Measurements from ENCODE around the gene OR4K5. TPM values are rescaled to one million over a fixed set of nuclear protein-coding genes. Genes with fewer than 3 reads are reported as not detected.

OR4K5 gene, protein sequence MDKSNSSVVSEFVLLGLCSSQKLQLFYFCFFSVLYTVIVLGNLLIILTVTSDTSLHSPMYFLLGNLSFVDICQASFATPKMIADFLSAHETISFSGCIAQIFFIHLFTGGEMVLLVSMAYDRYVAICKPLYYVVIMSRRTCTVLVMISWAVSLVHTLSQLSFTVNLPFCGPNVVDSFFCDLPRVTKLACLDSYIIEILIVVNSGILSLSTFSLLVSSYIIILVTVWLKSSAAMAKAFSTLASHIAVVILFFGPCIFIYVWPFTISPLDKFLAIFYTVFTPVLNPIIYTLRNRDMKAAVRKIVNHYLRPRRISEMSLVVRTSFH
- total RNA-seq: not detected

DNA sequence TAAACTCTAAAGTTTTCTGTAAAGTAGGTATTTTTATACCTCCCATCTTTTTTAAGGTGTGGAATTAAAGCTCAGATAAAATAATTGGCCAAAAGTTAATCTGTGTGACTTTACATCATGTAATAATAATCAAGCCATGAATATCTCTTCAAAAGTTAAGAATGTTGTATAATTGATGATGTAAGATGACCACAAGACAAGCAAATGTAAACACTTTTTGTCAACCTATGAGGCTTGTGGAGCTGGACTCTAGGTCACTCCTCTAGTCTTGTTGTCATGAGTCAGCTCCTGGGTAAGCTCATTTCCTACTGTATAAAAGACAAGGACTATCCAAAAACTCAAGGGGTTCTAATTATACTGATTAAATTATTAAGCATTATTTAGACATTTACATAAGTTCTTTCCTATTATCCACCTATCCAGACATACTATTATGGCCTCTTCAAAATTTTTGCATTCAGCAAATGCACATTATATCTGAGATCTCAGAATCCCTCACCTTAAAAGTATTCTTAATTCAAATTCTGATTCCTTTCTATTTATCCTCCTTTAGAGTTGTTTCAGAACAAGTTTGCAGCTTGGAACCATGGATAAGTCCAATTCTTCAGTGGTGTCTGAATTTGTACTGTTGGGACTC lies at the start of gene OR4K5:
OR4K5 (plus strand) TSS at position 587 of the 637 bp plus-strand sequence; CDS start at position 587, 0 bp downstream.
- Histone ChIP-seq H3K4me1 (ENCODE audit: control insufficient read depth in 3 of 3, insufficient read depth in 3 of 3, low read length in 3 of 3) (no peaks in the 10 kb centered on the region), H3K27ac (ENCODE audit: low read depth, low read length) (no peak within 1 kb of the TSS), H3K27me3 (ENCODE audit: control insufficient read depth in 3 of 3, insufficient read depth in 3 of 3, low read length in 3 of 3) (no peaks in the 10 kb centered on the region), H3K36me3 (ENCODE audit: control insufficient read depth in 3 of 3, insufficient read depth in 3 of 3, low read length in 3 of 3) (no peaks in the 10 kb centered on the region), H3K9me3 (ENCODE audit: control insufficient read depth in 3 of 3, low read length in 3 of 3) (no peaks in the 10 kb centered on the region), H3K4me3 (ENCODE audit: low read length in 3 of 3) (no peak within 1 kb of the TSS), H3K9ac (ENCODE audit: low read depth in 1 of 3, low read length in 3 of 3) (no peak within 1 kb of the TSS)

DNA sequence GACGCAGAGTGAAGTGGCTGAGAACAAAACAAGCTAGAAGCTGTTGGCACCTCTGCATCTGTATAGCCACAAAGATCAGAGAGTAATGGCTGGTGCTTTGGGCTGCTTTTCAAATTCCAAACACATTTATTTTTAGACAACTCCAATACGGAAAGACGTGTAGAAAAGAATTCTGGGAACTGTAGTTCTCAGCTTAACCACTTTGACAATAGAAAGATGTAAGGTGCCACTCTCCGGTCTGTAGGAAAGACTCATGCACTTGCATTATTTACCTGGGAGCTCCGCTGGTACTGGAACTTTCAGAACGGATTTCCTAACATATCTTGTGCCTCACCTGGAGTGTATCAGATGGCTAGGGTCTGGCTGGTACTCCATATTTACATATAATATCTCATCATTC lies 47.2 kb upstream of the OR4K5 start:
- no peak overlapping the region for H3K9ac ChIP-seq (ENCODE audit: low read depth in 1 of 3, low read length in 3 of 3)
- no peaks in the 10 kb centered on the region for H3K27me3 ChIP-seq (ENCODE audit: control insufficient read depth in 3 of 3, insufficient read depth in 3 of 3, low read length in 3 of 3)

DNA sequence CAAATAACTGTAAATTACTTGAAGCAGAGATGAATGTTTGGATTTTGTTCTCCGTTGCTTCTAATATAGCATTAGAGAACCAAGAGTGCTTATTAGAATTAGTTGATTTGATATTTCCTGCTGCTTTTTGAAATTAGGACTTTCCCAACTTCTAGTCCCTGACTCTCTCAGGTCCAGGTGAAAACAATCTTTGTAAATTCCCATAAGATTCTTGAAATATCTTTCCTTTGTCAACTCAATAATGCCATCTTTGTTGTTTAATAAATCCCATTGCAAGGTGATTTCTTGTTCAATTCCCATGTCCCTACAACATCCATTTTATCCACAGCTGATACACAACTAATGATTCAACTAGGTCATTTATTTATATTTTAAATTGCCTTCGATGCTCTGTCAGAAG lies 45.6 kb upstream of the OR4K5 start, which contains the start of gene OR4K2:
OR4K2 (plus strand) TSS at position 301 of the 400 bp plus-strand sequence. CDS start 1,126 bp downstream, outside the sequence.
- peaks cover 0 to 3% (median 0%) of the 10 kb centered on the region in 3 donors for H3K9me3 ChIP-seq (ENCODE audit: control insufficient read depth in 3 of 3, low read length in 3 of 3)
- no peak within 1 kb of the TSS for H3K27ac ChIP-seq (ENCODE audit: low read depth, low read length)
- no peaks in the 10 kb centered on the region for H3K4me1 ChIP-seq (ENCODE audit: control insufficient read depth in 3 of 3, insufficient read depth in 3 of 3, low read length in 3 of 3)
- H3K27me3 ChIP-seq (ENCODE audit: control insufficient read depth in 3 of 3, insufficient read depth in 3 of 3, low read length in 3 of 3): no peaks in the 10 kb centered on the region
- no peak within 1 kb of the TSS for H3K9ac ChIP-seq (ENCODE audit: low read depth in 1 of 3, low read length in 3 of 3)
- H3K4me3 ChIP-seq (ENCODE audit: low read length in 3 of 3): no peak within 1 kb of the TSS
- H3K36me3 ChIP-seq (ENCODE audit: control insufficient read depth in 3 of 3, insufficient read depth in 3 of 3, low read length in 3 of 3): no peaks in the 10 kb centered on the region

More for the DNA sequence above, 47.2 kb upstream of the OR4K5 start:
- Histone ChIP-seq H3K4me1 (ENCODE audit: control insufficient read depth in 3 of 3, insufficient read depth in 3 of 3, low read length in 3 of 3) (no peaks in the 10 kb centered on the region), H3K9me3 (ENCODE audit: control insufficient read depth in 3 of 3, low read length in 3 of 3) (peaks cover 0 to 3% (median 0%) of the 10 kb centered on the region in 3 donors), H3K36me3 (ENCODE audit: control insufficient read depth in 3 of 3, insufficient read depth in 3 of 3, low read length in 3 of 3) (no peaks in the 10 kb centered on the region), H3K4me3 (ENCODE audit: low read length in 3 of 3) (no peak overlapping the region), H3K27ac (ENCODE audit: low read depth, low read length) (no peak overlapping the region)

DNA sequence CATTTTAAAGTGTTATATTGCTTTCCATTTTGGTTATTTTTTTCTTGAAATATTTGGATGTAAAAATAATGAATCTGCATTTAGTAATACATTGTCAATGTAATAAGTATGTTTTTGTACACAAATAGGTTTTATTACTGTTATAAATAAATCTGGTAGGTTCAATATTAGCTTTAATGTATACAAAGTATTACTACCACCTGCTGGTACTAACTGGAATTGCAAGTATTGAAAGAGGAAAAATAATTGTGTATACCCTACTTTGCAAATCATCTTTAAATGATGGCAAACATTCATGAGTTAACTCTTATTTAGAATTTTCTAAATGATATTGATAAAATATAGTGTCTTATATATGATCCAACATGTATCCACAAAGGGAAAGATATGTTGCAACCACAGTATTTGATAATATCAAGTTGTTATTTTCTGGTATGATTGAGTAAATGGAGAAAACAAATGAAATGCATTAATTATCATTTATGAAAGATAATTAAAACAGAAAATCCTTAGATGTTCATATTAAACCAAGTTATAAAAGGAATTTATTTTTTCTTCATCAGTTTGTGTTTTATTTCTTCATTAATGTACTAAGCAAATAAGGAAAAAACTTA lies 42.3 kb upstream of the OR4K5 start:
- H3K9me3 ChIP-seq (ENCODE audit: control insufficient read depth in 3 of 3, low read length in 3 of 3): peaks cover 0 to 3% (median 0%) of the 10 kb centered on the region in 3 donors
- H3K4me3 ChIP-seq (ENCODE audit: low read length in 3 of 3): no peak overlapping the region
- H3K27ac ChIP-seq (ENCODE audit: low read depth, low read length): no peak overlapping the region
- H3K36me3 ChIP-seq (ENCODE audit: control insufficient read depth in 3 of 3, insufficient read depth in 3 of 3, low read length in 3 of 3): no peaks in the 10 kb centered on the region
- no peaks in the 10 kb centered on the region for H3K27me3 ChIP-seq (ENCODE audit: control insufficient read depth in 3 of 3, insufficient read depth in 3 of 3, low read length in 3 of 3)
- no peak overlapping the region for H3K9ac ChIP-seq (ENCODE audit: low read depth in 1 of 3, low read length in 3 of 3)
- no peaks in the 10 kb centered on the region for H3K4me1 ChIP-seq (ENCODE audit: control insufficient read depth in 3 of 3, insufficient read depth in 3 of 3, low read length in 3 of 3)

DNA sequence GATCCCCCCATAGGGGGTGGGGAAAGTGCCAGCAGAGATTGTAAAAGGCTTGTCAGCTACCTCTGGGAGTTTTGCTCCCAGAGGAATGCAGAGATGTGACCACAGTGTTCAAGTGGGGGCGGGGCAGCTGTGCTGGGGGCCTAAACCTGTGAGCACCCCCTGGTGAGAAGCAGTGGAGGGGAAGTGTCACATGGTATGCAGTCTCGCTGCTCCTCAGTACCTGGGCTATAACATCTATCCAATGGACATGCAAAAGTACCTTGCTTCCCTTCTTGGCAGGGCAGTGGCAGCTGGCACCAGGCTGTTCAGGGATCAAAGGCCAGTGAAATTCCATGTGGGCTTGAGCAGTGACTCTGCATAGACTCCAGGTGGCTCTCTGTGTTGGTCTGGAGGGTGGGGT lies 25.1 kb upstream of the OR4K5 start:
- Histone ChIP-seq H3K27ac (ENCODE audit: low read depth, low read length) (no peak overlapping the region), H3K9ac (ENCODE audit: low read depth in 1 of 3, low read length in 3 of 3) (no peak overlapping the region)

DNA sequence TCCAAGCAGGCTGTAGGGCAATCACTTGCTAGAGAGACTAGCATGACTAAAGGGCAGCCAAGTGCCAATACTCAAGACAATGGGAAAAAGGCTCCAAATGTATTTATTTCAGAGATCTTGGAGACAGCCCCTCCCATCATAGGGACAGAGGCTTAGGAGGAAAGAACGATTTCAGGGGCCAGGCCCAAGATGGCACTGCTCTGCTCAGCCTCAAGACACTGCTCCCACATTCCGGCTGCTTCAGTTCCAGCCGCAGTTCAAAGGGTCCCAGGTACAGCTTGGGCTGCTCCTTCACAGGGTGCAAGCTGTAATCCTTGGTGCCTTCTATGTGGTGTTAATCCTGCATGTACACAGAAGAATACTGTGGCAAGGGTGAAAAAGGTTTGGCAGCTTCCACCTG lies 19.4 kb upstream of the OR4K5 start:
- H3K36me3 ChIP-seq (ENCODE audit: control insufficient read depth in 3 of 3, insufficient read depth in 3 of 3, low read length in 3 of 3): no peaks in the 10 kb centered on the region
- no peak overlapping the region for H3K27ac ChIP-seq (ENCODE audit: low read depth, low read length)
- H3K9me3 ChIP-seq (ENCODE audit: control insufficient read depth in 3 of 3, low read length in 3 of 3): peaks cover 3 to 18% (median 7%) of the 10 kb centered on the region in 3 donors
- no peak overlapping the region for H3K4me3 ChIP-seq (ENCODE audit: low read length in 3 of 3)
- no peaks in the 10 kb centered on the region for H3K27me3 ChIP-seq (ENCODE audit: control insufficient read depth in 3 of 3, insufficient read depth in 3 of 3, low read length in 3 of 3)
- H3K4me1 ChIP-seq (ENCODE audit: control insufficient read depth in 3 of 3, insufficient read depth in 3 of 3, low read length in 3 of 3): no peaks in the 10 kb centered on the region
- H3K9ac ChIP-seq (ENCODE audit: low read depth in 1 of 3, low read length in 3 of 3): no peak overlapping the region

More for the DNA sequence above, 25.1 kb upstream of the OR4K5 start:
- Histone ChIP-seq H3K4me1 (ENCODE audit: control insufficient read depth in 3 of 3, insufficient read depth in 3 of 3, low read length in 3 of 3) (no peaks in the 10 kb centered on the region), H3K27me3 (ENCODE audit: control insufficient read depth in 3 of 3, insufficient read depth in 3 of 3, low read length in 3 of 3) (no peaks in the 10 kb centered on the region), H3K36me3 (ENCODE audit: control insufficient read depth in 3 of 3, insufficient read depth in 3 of 3, low read length in 3 of 3) (no peaks in the 10 kb centered on the region), H3K9me3 (ENCODE audit: control insufficient read depth in 3 of 3, low read length in 3 of 3) (peaks cover 3 to 47% (median 35%) of the 10 kb centered on the region in 3 donors), H3K4me3 (ENCODE audit: low read length in 3 of 3) (no peak overlapping the region)

DNA sequence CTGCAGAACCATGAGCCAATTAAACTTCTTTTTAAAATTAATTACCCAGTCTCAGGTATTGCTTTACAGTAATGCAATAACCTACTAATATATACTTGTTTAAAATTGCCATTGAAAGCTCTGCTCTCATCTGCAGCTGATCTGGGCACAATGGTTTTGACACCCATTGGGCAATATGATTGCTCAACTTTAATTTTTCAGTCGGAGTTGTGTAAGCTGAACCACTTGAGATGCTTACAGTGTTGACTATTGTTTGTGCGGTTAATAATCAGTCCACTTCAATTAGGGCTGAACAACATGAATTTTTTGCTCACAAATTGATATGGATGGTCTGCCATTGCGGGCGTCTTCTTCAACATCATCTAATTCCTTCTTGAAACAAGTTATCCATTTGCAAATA lies 18.0 kb upstream of the OR4K5 start:
- H3K4me1 ChIP-seq (ENCODE audit: control insufficient read depth in 3 of 3, insufficient read depth in 3 of 3, low read length in 3 of 3): no peaks in the 10 kb centered on the region
- H3K36me3 ChIP-seq (ENCODE audit: control insufficient read depth in 3 of 3, insufficient read depth in 3 of 3, low read length in 3 of 3): no peaks in the 10 kb centered on the region
- no peak overlapping the region for H3K4me3 ChIP-seq (ENCODE audit: low read length in 3 of 3)
- no peak overlapping the region for H3K9ac ChIP-seq (ENCODE audit: low read depth in 1 of 3, low read length in 3 of 3)
- no peak overlapping the region for H3K27ac ChIP-seq (ENCODE audit: low read depth, low read length)
- H3K27me3 ChIP-seq (ENCODE audit: control insufficient read depth in 3 of 3, insufficient read depth in 3 of 3, low read length in 3 of 3): no peaks in the 10 kb centered on the region
- H3K9me3 ChIP-seq (ENCODE audit: control insufficient read depth in 3 of 3, low read length in 3 of 3): peaks cover 0 to 7% (median 0%) of the 10 kb centered on the region in 3 donors

DNA sequence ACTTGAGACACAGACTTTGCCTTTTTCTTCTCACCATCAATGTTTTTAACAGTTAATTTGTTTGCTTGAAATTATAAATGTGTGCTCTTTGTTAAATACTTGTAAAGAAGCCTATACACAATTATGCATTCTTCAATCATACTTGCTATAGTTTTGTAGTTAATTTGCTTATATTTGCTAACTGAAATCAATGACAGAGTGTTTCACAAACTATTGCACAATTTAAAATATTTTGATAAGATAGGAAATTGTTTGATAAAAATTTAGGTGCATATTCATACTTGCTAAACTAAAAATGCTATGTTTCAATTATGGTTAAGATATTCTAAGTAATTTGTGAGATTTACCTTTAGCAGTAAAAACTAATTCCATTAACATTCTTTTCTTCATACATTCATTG lies 13.7 kb upstream of the OR4K5 start:
- Histone ChIP-seq H3K36me3 (ENCODE audit: control insufficient read depth in 3 of 3, insufficient read depth in 3 of 3, low read length in 3 of 3) (no peaks in the 10 kb centered on the region), H3K27ac (ENCODE audit: low read depth, low read length) (no peak overlapping the region), H3K27me3 (ENCODE audit: control insufficient read depth in 3 of 3, insufficient read depth in 3 of 3, low read length in 3 of 3) (no peaks in the 10 kb centered on the region), H3K4me1 (ENCODE audit: control insufficient read depth in 3 of 3, insufficient read depth in 3 of 3, low read length in 3 of 3) (no peaks in the 10 kb centered on the region), H3K9me3 (ENCODE audit: control insufficient read depth in 3 of 3, low read length in 3 of 3) (peaks cover 0 to 5% (median 0%) of the 10 kb centered on the region in 3 donors), H3K4me3 (ENCODE audit: low read length in 3 of 3) (no peak overlapping the region), H3K9ac (ENCODE audit: low read depth in 1 of 3, low read length in 3 of 3) (no peak overlapping the region)

DNA sequence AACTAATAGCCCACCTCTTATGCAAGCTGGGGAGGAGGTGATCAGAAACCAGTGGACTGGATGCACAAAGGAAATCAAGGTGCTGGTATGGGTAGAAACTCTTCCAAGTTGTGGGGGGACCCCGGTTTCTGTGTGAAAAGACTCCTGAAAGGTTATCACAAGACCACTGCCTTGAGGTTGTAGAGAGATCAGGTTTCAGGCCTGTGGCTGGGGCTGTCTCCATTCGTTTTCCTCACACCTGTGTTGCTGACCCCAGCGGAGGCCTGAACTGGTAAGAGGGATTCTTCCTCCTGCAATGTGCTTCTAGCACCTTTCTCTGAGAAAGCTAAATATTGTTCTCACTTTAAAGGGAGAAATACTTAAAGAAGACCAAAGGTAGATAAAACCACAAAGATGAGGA lies 9.3 kb upstream of the OR4K5 start:
- Histone ChIP-seq H3K27me3 (ENCODE audit: control insufficient read depth in 3 of 3, insufficient read depth in 3 of 3, low read length in 3 of 3) (no peaks in the 10 kb centered on the region), H3K27ac (ENCODE audit: low read depth, low read length) (no peak overlapping the region), H3K4me3 (ENCODE audit: low read length in 3 of 3) (no peak overlapping the region)

DNA sequence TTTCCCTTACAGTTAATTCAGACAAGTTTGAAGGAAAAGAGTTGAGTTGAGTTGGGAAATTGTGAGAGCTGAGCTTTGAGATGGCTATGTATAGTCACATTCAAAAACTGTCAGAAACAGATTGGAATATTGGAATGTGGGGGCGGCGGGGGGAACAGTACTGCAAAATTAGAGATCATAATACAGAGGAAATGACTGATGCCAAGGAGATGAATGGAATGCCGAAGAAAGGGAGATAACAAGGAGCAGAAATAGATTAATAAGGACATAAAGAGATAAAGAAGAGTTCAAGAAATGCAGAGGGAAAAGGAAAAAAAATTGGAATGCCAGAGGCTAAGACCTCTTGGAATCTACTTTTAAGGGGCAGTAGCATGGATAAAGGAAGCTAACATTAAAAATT lies 3.2 kb upstream of the OR4K5 start:
- no peak overlapping the region for H3K27ac ChIP-seq (ENCODE audit: low read depth, low read length)
- no peaks in the 10 kb centered on the region for H3K4me1 ChIP-seq (ENCODE audit: control insufficient read depth in 3 of 3, insufficient read depth in 3 of 3, low read length in 3 of 3)
- no peak overlapping the region for H3K4me3 ChIP-seq (ENCODE audit: low read length in 3 of 3)
- H3K27me3 ChIP-seq (ENCODE audit: control insufficient read depth in 3 of 3, insufficient read depth in 3 of 3, low read length in 3 of 3): no peaks in the 10 kb centered on the region
- H3K9me3 ChIP-seq (ENCODE audit: control insufficient read depth in 3 of 3, low read length in 3 of 3): no peaks in the 10 kb centered on the region
- H3K9ac ChIP-seq (ENCODE audit: low read depth in 1 of 3, low read length in 3 of 3): no peak overlapping the region
- H3K36me3 ChIP-seq (ENCODE audit: control insufficient read depth in 3 of 3, insufficient read depth in 3 of 3, low read length in 3 of 3): no peaks in the 10 kb centered on the region

More for the DNA sequence above, 9.3 kb upstream of the OR4K5 start:
- Histone ChIP-seq H3K9ac (ENCODE audit: low read depth in 1 of 3, low read length in 3 of 3) (no peak overlapping the region), H3K9me3 (ENCODE audit: control insufficient read depth in 3 of 3, low read length in 3 of 3) (peaks cover 0 to 2% (median 0%) of the 10 kb centered on the region in 3 donors), H3K4me1 (ENCODE audit: control insufficient read depth in 3 of 3, insufficient read depth in 3 of 3, low read length in 3 of 3) (no peaks in the 10 kb centered on the region), H3K36me3 (ENCODE audit: control insufficient read depth in 3 of 3, insufficient read depth in 3 of 3, low read length in 3 of 3) (no peaks in the 10 kb centered on the region)
